Esophagus muscularis mucosa (tissue), 4 donors: Measurements from ENCODE around the gene CLEC17A. TPM values are rescaled to one million over a fixed set of nuclear protein-coding genes. Genes with fewer than 3 reads are reported as not detected.
"Not testable (repeated sequence)": the region's sequence is repeated elsewhere in the genome, so short reads cannot be mapped to it uniquely, and the experiment has no call there.

Source experiments
- DNase-seq: peaks from one replicate; pipeline ENCODE4 v3.0.0-alpha.2; 2017; ENCODE audit errors: extremely low spot score
- H3K27ac ChIP-seq, 4 donors: fragments of 200-600 bp; sonication (generic); replicated peaks in 1 of 4; 1 replicate in 3 of 4; 2 replicates in 1 of 4; pipeline ENCODE4 v1.5.1; 2016 to 2019; ENCODE audit warnings: mild to moderate bottlenecking in 1 of 4
- H3K27me3 ChIP-seq, 4 donors: fragments of 200-600 bp; sonication (generic); one replicate each; pipeline versions ENCODE4 v1.5.1 to v1.6.0; 2016 to 2019
- H3K36me3 ChIP-seq, 4 donors: fragments of 200-600 bp; sonication (generic); one replicate each; pipeline ENCODE4 v1.5.1; 2016 to 2019
- H3K4me1 ChIP-seq, 4 donors: fragments of 200-600 bp; sonication (generic); one replicate each; pipeline ENCODE4 v1.5.1; 2016 to 2019
- H3K4me3 ChIP-seq, 4 donors: fragments of 200-600 bp; sonication (generic); 1 replicate in 2 of 4; 2 replicates in 2 of 4; pipeline ENCODE4 v1.5.1; 2016 to 2019; ENCODE audit warnings: mild to moderate bottlenecking in 4 of 4, moderate library complexity in 1 of 4
- H3K9me3 ChIP-seq, 4 donors: fragments of 200-600 bp; sonication (generic); 1 replicate in 3 of 4; 2 replicates in 1 of 4; pipeline ENCODE4 v1.5.1; 2016 to 2019
- CTCF ChIP-seq, 3 experiments: fragments of 200-600 bp in 2 of 3; fragments of 450-650 bp in 1 of 3; sonication (generic) in 2 of 3; IDR thresholded peaks; one replicate each; pipeline ENCODE4 v1.5.1; 2017 to 2019; ENCODE audit warnings: antibody characterized with exemption in 3 of 3, mild to moderate bottlenecking in 2 of 3, moderate library complexity in 1 of 3
- EP300 ChIP-seq: sonication (generic); formaldehyde crosslinking; IDR thresholded peaks from one replicate; pipeline ENCODE4 v1.6.1; 2017; ENCODE audit warnings: antibody characterized with exemption
- POLR2A ChIP-seq: fragments of 450-650 bp; IDR thresholded peaks from one replicate; pipeline ENCODE4 v1.6.1; 2017; ENCODE audit warnings: antibody characterized with exemption, moderate library complexity, mild to moderate bottlenecking, low read depth
- POLR2AphosphoS5 ChIP-seq, 2 donors: sonication (generic); formaldehyde crosslinking; IDR thresholded peaks; one replicate each; pipeline ENCODE4 v1.6.1; 2017; ENCODE audit warnings: antibody characterized with exemption in 2 of 2
- WGBS: methylation state at CpG from one replicate; pipeline ENCODE4 v1.1.5; 2018; 5-methylcytosine and 5-hydroxymethylcytosine counted together
- intact Hi-C: fragments of 100-400 bp; cut with DNase I; formaldehyde crosslinking; loops from one replicate; pipeline ENCODE4 v1.15.1; 2023
- total RNA-seq, 4 donors: library from RNA; depleted of rRNA; stranded (reverse); fragments of >200 nt; gene quantifications; one replicate each; pipeline versions ENCODE4 v1.1.0 to v1.2.1, GENCODE V29; 2016

Gene CLEC17A
- total RNA-seq, 4 donors from 2014 or later: not detected

GRCh38 chr19:14577885-14578427, 4.9 kb upstream of the CLEC17A start:
- H3K27ac ChIP-seq: no peak overlapping the region
- no peaks in the 10 kb centered on the region for H3K36me3 ChIP-seq
- no peaks in the 10 kb centered on the region for H3K9me3 ChIP-seq
- no peak for DNase-seq
- peaks cover 3 to 9% (median 7%) of the 10 kb centered on the region in 4 donors for H3K4me1 ChIP-seq
- intact Hi-C loops: loop anchor here (5.0 kb wide), 1 partner anchor 109 kb away; no protein-coding TSS in a partner anchor
- H3K4me3 ChIP-seq: no peak overlapping the region
- no peak for TF ChIP-seq POLR2AphosphoS5 (IDR thresholded peaks at IDR 0.05)
- no peaks in the 10 kb centered on the region for H3K27me3 ChIP-seq
- 46% methylated on average over 6 of the region's 6 CpGs for WGBS

- intact Hi-C loops: no loop called here
- H3K4me1 ChIP-seq: no peaks in the 10 kb centered on the region
- WGBS: 58% methylated on average over 6 of the region's 6 CpGs
These were observed 2.2 kb upstream of the CLEC17A start for GRCh38 chr19:14580623-14581237.

GRCh38 chr19:14584372-14584771, 1.5 kb downstream of the CLEC17A start:
- H3K4me1 ChIP-seq, H3K9me3 ChIP-seq, intact Hi-C loops, DNase-seq, H3K27ac ChIP-seq, H3K27me3 ChIP-seq, H3K36me3 ChIP-seq, H3K4me3 ChIP-seq: not testable (repeated sequence)
- WGBS: 94% methylated on average over 5 of the region's 5 CpGs

More at GRCh38 chr19:14580623-14581237, 2.2 kb upstream of the CLEC17A start:
- H3K4me3 ChIP-seq: no peak overlapping the region
- H3K27me3 ChIP-seq: no peaks in the 10 kb centered on the region
- no peaks in the 10 kb centered on the region for H3K9me3 ChIP-seq
- H3K27ac ChIP-seq: no peak overlapping the region
- TF ChIP-seq POLR2A: no peak
- no peak for TF ChIP-seq CTCF (IDR thresholded peaks at IDR 0.05)
- no peak for TF ChIP-seq POLR2AphosphoS5 (IDR thresholded peaks at IDR 0.05)
- TF ChIP-seq EP300: no peak
- no peaks in the 10 kb centered on the region for H3K36me3 ChIP-seq
- no peak for DNase-seq

GRCh38 chr19:14585187-14585586, 2.3 kb downstream of the CLEC17A start:
- H3K36me3 ChIP-seq, H3K4me3 ChIP-seq, H3K4me1 ChIP-seq, DNase-seq, H3K27me3 ChIP-seq, H3K27ac ChIP-seq, H3K9me3 ChIP-seq, intact Hi-C loops: not testable (repeated sequence)
- 62% methylated on average over 3 of the region's 3 CpGs for WGBS

- H3K4me3 ChIP-seq, H3K36me3 ChIP-seq, intact Hi-C loops: not testable (repeated sequence)
These were observed 6.5 kb downstream of the CLEC17A start for GRCh38 chr19:14589433-14589832.

GRCh38 chr19:14595558-14595957, 12.7 kb downstream of the CLEC17A start:
- intact Hi-C loops: no loop called here
- Histone ChIP-seq H3K4me1 (no peaks in the 10 kb centered on the region), H3K27ac (no peak overlapping the region), H3K27me3 (peaks cover 0 to 32% (median 0%) of the 10 kb centered on the region in 4 donors), H3K4me3 (no peak overlapping the region), H3K36me3 (no peaks in the 10 kb centered on the region), H3K9me3 (no peaks in the 10 kb centered on the region)
- TF ChIP-seq EP300 (no peak), CTCF (IDR thresholded peaks at IDR 0.05) (no peak), POLR2A (no peak), POLR2AphosphoS5 (IDR thresholded peaks at IDR 0.05) (no peak)
- DNase-seq: no peak
- WGBS: 84% methylated on average over 3 of the region's 3 CpGs

More at GRCh38 chr19:14589433-14589832, 6.5 kb downstream of the CLEC17A start:
- H3K9me3 ChIP-seq, H3K4me1 ChIP-seq, DNase-seq, H3K27ac ChIP-seq: not testable (repeated sequence)
- no CpG with 5 or more reads among the region's 4 CpGs for WGBS
- H3K27me3 ChIP-seq: peaks cover 0 to 24% (median 0%) of the 10 kb centered on the region in 4 donors
